ENCODE measurements around the gene CDH7.

GRCh38 chr18:65934874-65935273 is 184.1 kb downstream of the CDH7 start:
- TF ChIP-seq EZH2 (IDR thresholded peaks at IDR 0.05; ENCODE audit: low read length, unreplicated experiment) (no peak), CTCF (conservative IDR thresholded peaks at IDR 0.05; ENCODE audit: low read depth, low read length) (no peak), EZH2phosphoT487 (IDR thresholded peaks at IDR 0.05; ENCODE audit: borderline replicate concordance, low read length) (no peak)

All from PC-3 (cell line).